ENCODE measurements around the gene RND3. TPM values are rescaled to one million over a fixed set of nuclear protein-coding genes. Genes with fewer than 3 reads are reported as not detected.

RND3 gene
- total RNA-seq, 1 donor: 0.42 TPM

GRCh38 chr2:150424406-150424805 is 63.1 kb downstream of the RND3 start:
- no peaks in the 10 kb centered on the region for H3K4me1 ChIP-seq (ENCODE audit: insufficient read depth, low read length)
- H3K9me3 ChIP-seq (ENCODE audit: low read depth, low read length): no peaks in the 10 kb centered on the region
- no peaks in the 10 kb centered on the region for H3K27me3 ChIP-seq (ENCODE audit: insufficient read depth, low read length)
- no peak overlapping the region for H3K4me3 ChIP-seq (ENCODE audit: low read length)

- no peak overlapping the region for H3K4me3 ChIP-seq (ENCODE audit: low read length)
- no peaks in the 10 kb centered on the region for H3K9me3 ChIP-seq (ENCODE audit: low read depth, low read length)
- H3K27me3 ChIP-seq (ENCODE audit: insufficient read depth, low read length): no peaks in the 10 kb centered on the region
- no peaks in the 10 kb centered on the region for H3K4me1 ChIP-seq (ENCODE audit: insufficient read depth, low read length)
Measured at GRCh38 chr2:150421126-150421651, 66.3 kb downstream of the RND3 start.

GRCh38 chr2:150418916-150419315 is 68.6 kb downstream of the RND3 start:
- no peaks in the 10 kb centered on the region for H3K4me1 ChIP-seq (ENCODE audit: insufficient read depth, low read length)
- no peaks in the 10 kb centered on the region for H3K9me3 ChIP-seq (ENCODE audit: low read depth, low read length)
- H3K27me3 ChIP-seq (ENCODE audit: insufficient read depth, low read length): no peaks in the 10 kb centered on the region
- no peak overlapping the region for H3K4me3 ChIP-seq (ENCODE audit: low read length)

Measured in mononuclear cell (primary cell).